GM21786 (cell line): ENCODE results near the gene FGD4.
A peak's percentile ranks its signal among the peaks of the same experiment; 100 is the strongest.

Experiments used
- ATAC-seq: cut with Tn5 transposase; IDR thresholded peaks from one replicate; pipeline ENCODE4 v1.9.1; 2021; ENCODE audit not compliant: unreplicated experiment

FGD4 gene

DNA sequence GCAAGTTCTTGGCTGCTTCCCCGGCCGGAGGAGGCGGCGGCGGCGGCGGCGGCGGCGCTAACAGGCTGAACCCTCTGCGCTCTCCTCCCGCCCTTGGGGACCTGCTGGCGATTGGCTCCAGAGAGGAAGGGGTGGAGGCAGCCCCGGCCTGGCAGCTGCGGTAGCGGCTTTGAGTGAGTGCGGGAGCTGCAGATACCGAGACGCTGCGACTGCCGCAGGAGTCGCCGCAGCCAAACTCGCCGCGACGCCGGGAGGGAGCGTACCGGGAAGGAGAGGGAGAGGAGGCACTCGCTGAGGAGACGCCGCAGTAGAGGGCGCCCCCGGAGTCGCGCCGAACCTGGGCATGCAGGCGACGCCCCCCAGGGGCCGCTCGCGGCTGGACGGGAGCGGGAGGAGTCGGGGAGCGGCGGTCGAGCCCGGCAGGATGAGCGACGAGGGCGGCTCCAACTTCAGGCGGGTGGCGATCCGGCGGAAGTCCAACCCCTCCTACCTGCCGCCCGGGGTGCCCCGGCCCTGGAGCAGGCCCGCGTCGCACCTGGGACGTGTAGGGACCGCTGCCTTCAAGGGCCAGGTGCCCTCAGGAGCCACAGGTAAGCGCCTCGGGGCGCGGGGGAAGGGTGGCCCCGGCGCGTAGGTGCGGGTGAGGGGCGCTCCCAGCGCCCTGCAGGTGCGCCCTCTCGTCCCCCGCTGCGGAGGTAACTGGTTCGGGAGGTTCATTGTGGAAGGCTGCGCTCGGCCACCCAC is at the start of gene FGD4:
TSS of gene FGD4 (plus strand) at position 189 of the 744 bp plus-strand sequence.
- ATAC-seq, result peak; percentile 81

GRCh38 chr12:32353540-32353939 is 45.8 kb upstream of the FGD4 start:
- no peak for ATAC-seq

- no peak for ATAC-seq
Measured at GRCh38 chr12:32357601-32358249, 41.6 kb upstream of the FGD4 start.

DNA sequence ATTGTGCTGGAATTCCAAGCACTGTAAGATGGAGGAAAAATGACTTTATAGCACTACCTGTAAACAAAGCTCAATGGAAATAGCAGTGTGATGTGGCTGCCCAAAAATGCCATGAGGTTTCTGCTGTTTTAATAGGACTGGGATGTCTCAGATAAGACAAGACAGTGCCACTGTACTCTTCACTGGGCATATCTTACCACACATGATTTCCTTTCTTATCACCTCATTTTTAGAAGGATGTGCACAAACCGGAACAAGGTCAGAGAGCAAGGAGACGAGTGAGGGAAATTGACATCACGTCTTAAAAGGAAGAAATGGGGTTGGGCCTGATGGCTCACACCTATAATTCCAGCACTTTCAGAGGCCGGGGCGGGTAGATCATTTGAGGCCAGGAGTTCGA is 38.4 kb upstream of the FGD4 start:
- ATAC-seq, result no peak

GRCh38 chr12:32362892-32363291 is 36.5 kb upstream of the FGD4 start:
- no peak for ATAC-seq

DNA sequence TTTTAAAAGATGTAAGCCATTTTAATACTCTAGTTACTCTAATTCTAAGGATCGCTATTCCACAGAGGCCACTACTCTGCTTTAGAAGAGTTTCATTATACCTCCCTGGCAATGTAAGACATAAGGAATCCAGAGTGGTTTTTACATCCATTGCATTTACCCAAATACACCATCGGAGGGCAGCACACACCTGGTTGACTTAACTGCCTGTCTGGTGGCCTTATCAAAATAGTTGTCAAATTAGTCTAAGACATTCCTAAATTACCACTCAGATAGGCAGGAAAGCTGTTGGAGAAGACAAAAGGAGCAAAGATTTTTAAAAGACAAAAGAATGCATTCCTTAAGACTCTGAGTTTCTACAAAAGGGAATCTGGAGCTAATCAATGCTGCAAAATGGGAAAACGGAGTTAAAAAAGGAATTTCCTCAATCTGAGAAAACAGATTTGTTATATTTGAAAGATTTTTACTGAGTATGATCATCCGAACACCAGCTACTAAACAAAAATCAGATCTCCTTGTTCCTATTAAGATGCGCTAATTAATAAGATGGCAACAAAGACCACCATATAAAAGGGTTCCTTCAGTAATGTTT is 33.8 kb upstream of the FGD4 start:
- peak; percentile 65 for ATAC-seq

GRCh38 chr12:32366714-32367113 is 32.6 kb upstream of the FGD4 start:
- ATAC-seq, result no peak

DNA sequence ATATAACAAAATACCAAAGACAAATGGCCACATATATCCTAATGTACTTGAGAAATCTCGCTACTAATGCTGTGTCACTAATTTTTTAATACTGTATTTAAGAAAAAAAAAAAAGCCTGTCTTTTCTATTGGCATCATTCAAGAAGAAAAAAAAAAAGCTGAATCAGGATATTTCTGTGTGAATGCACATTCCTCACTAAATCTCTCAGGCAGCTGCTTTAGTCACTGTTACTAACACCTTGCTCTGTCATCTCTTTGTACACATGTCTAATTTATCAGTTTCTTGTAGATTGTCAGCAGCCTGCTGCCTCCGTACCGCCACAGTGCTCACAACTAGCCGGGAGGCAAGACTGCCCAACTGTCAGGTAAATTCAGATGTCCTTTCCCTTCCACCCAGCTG is 32.0 kb upstream of the FGD4 start:
- ATAC-seq, result no peak

DNA sequence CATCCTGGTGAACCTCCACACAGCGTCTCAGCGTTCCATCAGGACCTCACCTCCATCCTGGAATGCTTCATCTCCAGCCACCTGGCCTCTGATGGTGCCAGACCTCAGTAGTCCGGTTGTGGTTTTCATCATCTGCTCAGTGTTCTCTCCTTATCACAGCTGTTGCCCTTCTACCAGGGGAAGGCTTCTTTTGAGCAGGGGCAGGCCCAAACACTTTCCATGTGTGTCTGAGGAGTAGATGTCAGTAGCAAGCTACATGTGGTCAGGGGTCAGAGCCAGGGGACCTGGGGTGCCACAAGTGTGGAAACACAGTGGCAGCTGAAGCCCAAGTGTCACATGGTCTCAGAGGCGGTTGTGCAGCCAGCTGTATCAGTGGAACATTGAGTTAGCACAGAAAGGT is 30.2 kb upstream of the FGD4 start:
- no peak for ATAC-seq

DNA sequence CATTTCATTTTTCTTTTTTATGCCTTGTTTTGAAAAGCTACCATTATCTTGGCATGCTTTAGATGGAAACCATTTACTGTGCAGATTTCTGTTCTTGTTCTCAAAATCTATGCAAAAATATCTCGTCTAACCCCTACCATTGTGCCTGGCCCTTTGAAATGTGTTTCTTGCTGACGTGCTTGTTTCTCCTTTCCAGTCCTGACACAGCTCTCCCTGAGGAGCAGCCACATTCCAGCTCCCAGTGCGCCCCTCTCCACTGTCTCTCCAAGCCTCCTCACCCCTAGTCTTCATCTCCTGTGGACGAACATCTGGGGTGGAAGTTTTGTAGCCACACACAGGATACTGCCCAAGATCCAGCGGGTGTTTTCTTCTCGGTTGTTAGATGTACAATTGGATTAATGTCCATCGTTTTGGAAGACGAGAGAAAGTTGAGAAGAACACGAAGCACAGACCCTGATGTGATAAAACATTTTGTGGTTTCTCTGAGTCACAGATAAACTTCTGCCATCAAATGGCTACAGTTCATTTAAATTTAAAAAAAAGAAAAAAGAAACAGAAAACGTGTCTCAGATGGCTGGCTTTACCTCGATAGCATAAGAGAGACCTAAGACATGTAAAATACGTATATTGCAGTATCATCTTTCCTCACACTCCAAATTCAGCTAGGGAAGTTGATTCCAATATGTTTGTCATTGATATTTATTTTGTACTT is 21.9 kb upstream of the FGD4 start:
- no peak for ATAC-seq

DNA sequence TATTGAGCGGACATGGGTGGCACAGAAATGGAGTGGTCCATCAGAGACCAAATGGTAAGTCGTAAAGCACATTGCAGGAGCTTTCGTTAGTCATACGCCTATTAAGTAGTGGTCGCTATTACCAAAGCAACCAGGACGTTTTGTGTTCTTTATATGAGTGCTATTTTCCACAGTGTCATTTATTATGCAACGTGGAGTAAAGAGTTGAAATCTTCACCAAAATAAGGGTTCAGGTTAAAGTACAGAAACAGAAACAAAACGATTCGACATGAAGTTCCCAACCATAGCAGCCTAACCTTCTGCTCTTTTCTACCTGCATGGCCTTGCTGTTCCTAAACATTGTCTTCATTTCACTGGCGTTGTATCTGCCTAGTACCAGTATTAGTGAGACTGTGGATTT is 20.1 kb upstream of the FGD4 start:
- ATAC-seq, result no peak

DNA sequence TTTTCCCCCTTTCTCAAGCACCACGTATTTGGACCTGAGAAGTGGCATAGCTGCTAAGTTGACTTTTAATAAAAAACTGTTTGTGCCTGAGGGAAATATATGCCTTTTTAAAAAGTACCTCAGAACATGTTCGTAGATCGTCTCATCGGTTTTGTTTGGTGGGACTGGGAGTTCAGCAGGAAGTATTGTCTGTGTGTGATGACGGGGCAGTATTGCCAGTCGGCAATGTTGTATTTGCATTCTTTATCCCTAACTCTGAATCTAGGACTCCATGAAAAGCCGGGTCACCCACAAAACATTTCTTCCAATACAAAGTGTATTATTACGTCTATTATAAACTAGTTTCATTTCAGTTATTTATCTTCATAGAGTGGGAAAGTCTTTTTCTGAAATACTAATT is 19.7 kb upstream of the FGD4 start:
- ATAC-seq, result no peak

- no peak for ATAC-seq
Measured at GRCh38 chr12:32382226-32382625, 17.1 kb upstream of the FGD4 start.

- ATAC-seq, result no peak
Measured at GRCh38 chr12:32390572-32391219, 8.7 kb upstream of the FGD4 start.

DNA sequence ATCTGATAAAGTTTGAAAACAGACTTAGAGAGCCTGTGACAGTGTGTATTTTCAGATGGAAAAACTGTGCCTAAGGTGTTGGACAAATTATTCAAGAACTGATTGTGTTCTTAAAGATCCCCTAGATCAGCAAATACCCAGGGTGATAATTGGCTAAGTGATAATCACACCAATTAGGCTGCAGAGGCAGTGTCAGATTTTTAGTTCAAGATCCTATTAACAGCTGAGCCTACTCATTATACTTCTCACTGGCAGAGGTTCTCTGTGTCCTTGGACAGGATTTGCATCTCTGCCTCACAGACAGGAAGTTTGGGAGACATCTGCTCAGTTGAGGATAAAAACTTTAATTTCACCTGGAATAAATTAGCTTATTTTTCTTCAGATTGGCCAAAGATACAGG is 4.3 kb upstream of the FGD4 start:
- ATAC-seq, result no peak

DNA sequence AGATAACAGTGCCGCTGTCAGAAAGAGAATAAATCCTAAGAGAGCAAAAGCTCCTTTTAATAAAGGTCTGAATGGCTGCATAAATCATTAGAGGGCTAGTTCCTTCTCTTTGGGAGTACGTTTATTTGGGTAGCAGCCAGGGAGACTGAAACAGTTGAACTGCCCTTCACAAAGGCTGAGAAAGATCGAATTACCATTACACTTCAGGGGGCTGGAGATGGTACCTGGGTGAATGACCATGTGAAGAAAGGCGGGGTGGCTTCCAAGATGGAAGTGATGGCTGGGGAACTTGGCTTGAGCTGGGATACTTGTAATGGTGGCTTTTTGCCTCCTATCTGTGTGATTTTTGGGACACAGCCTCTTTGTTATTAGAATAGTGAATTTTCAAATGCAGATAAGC is 1.7 kb upstream of the FGD4 start:
- no peak for ATAC-seq

GRCh38 chr12:32398181-32398580 is 1.2 kb upstream of the FGD4 start:
- ATAC-seq, result no peak

DNA sequence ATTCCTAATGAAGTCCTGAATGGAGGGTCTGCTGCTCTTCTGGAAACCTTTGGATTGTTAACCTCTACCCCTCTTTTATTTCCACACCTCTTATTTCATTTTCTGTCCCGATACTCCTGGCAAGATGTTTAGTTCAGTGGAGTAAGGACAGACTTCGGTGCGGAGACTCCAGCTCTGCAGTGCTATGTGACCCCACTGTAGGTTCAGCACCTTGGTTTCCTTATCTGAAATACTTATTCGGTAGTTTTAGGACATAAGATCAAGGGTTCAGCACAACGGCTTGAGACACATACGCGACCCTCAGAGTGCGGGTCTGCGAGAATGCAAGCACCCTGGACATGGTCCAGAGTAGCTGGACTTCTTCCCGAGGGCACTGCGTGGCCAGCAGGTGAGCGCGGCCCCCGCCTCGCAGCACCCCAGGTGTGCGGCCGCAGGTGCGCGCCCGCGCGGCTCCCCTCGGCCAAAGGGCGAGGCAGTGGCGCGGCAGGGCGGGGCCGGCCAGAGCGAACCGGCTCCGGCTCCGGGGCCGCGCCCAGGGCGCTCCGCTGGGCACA is 465 bp upstream of the FGD4 start:
- ATAC-seq, result no peak

GRCh38 chr12:32400114-32400672 is 835 bp downstream of the FGD4 start:
- no peak for ATAC-seq

- no peak for ATAC-seq
Measured at GRCh38 chr12:32400866-32401265, 1.5 kb downstream of the FGD4 start.

DNA sequence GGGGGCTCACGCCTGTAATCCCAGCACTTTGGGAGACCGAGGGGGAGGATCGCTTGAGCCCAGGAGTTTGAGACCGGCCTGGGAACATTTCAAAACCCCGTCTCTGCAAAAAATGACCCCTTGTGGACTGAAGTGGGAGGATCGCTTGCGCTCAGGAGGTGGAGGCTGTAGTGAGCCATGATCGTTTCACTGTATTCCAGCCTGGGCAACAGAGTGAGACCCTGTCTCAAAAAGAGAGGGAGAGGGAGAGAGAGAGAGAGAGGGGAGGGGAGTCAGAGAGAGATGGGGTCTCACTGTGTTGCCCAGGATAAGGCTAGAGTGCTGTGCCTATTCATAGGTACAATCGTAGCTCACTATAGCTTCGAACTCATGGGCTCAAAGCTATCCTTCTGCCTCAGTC is 2.8 kb downstream of the FGD4 start:
- ATAC-seq, result no peak
